Liver (tissue), 3 donors: ENCODE data around the gene VPS11.

Source experiments
- EGR1 ChIP-seq, 2 donors: IDR thresholded peaks; 2 replicates each; pipeline ENCODE4 v1.6.1; 2016 to 2018; ENCODE audit warnings: antibody characterized with exemption in 2 of 2, low read depth in 2 of 2
- HNF4G ChIP-seq: IDR thresholded peaks from 2 replicates; pipeline ENCODE4 v1.6.1; 2016; ENCODE audit warnings: antibody characterized with exemption
- JUND ChIP-seq, 2 donors: IDR thresholded peaks; 2 replicates each; pipeline ENCODE4 v1.6.1; 2016; ENCODE audit warnings: antibody characterized with exemption in 2 of 2
- RAD21 ChIP-seq, 2 donors: IDR thresholded peaks; 2 replicates each; pipeline ENCODE4 v1.6.1; 2016; ENCODE audit warnings: antibody characterized with exemption in 2 of 2, mild to moderate bottlenecking in 2 of 2
- SP1 ChIP-seq: IDR thresholded peaks from 2 replicates; pipeline ENCODE4 v1.6.1; 2018; ENCODE audit warnings: antibody characterized with exemption, mild to moderate bottlenecking
- TAF1 ChIP-seq: conservative IDR thresholded peaks from 2 replicates; pipeline ENCODE4 v1.6.1; 2016; ENCODE audit warnings: antibody characterized with exemption, mild to moderate bottlenecking
- YY1 ChIP-seq: IDR thresholded peaks from 2 replicates; pipeline ENCODE4 v1.6.1; 2016; ENCODE audit warnings: antibody characterized with exemption, mild to moderate bottlenecking
- TF ChIP-seq, protein P1 (sequence below): fragments of 150-350 bp; IDR thresholded peaks from 2 replicates; pipeline ENCODE4 v1.5.1; 2017; ENCODE audit warnings: improper control_type of control experiment, low read depth, low read length; ENCODE audit not compliant: missing input control
- TF ChIP-seq, protein P2 (sequence below): IDR thresholded peaks from 2 replicates; pipeline ENCODE4 v1.6.1; 2016; ENCODE audit warnings: antibody characterized with exemption
- TF ChIP-seq, protein P3 (sequence below): IDR thresholded peaks from 2 replicates; pipeline ENCODE4 v1.6.1; 2016; ENCODE audit warnings: antibody characterized with exemption, mild to moderate bottlenecking
- TF ChIP-seq, protein P4 (sequence below): IDR thresholded peaks from 2 replicates; pipeline ENCODE4 v1.6.1; 2016; ENCODE audit warnings: antibody characterized with exemption
- donor health status: healthy.
- donor health status: healthy.

DNA sequence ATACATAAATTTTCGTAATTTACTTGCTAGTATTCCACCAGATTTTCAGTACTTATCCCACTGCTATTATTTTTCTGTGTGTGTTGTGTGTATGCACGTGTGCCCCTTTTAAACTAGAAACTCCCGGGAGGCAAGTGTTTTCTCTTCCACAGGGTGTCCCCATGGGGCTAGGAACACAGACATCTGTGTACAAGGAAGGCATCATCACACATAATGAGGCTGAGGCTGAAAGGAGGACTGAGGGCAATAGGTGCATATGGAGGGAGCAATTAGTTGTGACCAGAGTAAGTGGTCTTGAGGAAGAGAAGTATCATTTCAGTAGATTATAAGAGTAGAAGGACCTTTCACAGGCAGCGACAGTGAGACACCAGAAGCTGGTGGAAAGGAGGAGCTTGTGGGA is 36.2 kb downstream of the VPS11 start:
- TF ChIP-seq, protein P1, sequence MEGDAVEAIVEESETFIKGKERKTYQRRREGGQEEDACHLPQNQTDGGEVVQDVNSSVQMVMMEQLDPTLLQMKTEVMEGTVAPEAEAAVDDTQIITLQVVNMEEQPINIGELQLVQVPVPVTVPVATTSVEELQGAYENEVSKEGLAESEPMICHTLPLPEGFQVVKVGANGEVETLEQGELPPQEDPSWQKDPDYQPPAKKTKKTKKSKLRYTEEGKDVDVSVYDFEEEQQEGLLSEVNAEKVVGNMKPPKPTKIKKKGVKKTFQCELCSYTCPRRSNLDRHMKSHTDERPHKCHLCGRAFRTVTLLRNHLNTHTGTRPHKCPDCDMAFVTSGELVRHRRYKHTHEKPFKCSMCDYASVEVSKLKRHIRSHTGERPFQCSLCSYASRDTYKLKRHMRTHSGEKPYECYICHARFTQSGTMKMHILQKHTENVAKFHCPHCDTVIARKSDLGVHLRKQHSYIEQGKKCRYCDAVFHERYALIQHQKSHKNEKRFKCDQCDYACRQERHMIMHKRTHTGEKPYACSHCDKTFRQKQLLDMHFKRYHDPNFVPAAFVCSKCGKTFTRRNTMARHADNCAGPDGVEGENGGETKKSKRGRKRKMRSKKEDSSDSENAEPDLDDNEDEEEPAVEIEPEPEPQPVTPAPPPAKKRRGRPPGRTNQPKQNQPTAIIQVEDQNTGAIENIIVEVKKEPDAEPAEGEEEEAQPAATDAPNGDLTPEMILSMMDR, result no peak
- TF ChIP-seq HNF4G (no peak), YY1 (no peak), SP1 (no peak), JUND (IDR thresholded peaks at IDR 0.05) (no peak), EGR1 (IDR thresholded peaks at IDR 0.05; ENCODE audit: low read depth in 2 of 2) (no peak), TAF1 (no peak), RAD21 (IDR thresholded peaks at IDR 0.05) (peak in 1 of 2 donors; percentile 20)
- TF ChIP-seq, protein P2, sequence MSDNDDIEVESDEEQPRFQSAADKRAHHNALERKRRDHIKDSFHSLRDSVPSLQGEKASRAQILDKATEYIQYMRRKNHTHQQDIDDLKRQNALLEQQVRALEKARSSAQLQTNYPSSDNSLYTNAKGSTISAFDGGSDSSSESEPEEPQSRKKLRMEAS, result no peak
- TF ChIP-seq, protein P3, sequence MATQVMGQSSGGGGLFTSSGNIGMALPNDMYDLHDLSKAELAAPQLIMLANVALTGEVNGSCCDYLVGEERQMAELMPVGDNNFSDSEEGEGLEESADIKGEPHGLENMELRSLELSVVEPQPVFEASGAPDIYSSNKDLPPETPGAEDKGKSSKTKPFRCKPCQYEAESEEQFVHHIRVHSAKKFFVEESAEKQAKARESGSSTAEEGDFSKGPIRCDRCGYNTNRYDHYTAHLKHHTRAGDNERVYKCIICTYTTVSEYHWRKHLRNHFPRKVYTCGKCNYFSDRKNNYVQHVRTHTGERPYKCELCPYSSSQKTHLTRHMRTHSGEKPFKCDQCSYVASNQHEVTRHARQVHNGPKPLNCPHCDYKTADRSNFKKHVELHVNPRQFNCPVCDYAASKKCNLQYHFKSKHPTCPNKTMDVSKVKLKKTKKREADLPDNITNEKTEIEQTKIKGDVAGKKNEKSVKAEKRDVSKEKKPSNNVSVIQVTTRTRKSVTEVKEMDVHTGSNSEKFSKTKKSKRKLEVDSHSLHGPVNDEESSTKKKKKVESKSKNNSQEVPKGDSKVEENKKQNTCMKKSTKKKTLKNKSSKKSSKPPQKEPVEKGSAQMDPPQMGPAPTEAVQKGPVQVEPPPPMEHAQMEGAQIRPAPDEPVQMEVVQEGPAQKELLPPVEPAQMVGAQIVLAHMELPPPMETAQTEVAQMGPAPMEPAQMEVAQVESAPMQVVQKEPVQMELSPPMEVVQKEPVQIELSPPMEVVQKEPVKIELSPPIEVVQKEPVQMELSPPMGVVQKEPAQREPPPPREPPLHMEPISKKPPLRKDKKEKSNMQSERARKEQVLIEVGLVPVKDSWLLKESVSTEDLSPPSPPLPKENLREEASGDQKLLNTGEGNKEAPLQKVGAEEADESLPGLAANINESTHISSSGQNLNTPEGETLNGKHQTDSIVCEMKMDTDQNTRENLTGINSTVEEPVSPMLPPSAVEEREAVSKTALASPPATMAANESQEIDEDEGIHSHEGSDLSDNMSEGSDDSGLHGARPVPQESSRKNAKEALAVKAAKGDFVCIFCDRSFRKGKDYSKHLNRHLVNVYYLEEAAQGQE, result no peak
- TF ChIP-seq, protein P4, sequence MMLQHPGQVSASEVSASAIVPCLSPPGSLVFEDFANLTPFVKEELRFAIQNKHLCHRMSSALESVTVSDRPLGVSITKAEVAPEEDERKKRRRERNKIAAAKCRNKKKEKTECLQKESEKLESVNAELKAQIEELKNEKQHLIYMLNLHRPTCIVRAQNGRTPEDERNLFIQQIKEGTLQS, result no peak
